NOMO-1 treated with DMSO at 0.1 percent for 48 hours (cell line): ENCODE measurements around the gene PHRF1.

Experiments
- DNase-seq: peaks from one replicate; lab custom pipeline; 2025; ENCODE audit not compliant: unreplicated experiment; lab: John Stamatoyannopoulos, UW

Gene PHRF1, protein sequence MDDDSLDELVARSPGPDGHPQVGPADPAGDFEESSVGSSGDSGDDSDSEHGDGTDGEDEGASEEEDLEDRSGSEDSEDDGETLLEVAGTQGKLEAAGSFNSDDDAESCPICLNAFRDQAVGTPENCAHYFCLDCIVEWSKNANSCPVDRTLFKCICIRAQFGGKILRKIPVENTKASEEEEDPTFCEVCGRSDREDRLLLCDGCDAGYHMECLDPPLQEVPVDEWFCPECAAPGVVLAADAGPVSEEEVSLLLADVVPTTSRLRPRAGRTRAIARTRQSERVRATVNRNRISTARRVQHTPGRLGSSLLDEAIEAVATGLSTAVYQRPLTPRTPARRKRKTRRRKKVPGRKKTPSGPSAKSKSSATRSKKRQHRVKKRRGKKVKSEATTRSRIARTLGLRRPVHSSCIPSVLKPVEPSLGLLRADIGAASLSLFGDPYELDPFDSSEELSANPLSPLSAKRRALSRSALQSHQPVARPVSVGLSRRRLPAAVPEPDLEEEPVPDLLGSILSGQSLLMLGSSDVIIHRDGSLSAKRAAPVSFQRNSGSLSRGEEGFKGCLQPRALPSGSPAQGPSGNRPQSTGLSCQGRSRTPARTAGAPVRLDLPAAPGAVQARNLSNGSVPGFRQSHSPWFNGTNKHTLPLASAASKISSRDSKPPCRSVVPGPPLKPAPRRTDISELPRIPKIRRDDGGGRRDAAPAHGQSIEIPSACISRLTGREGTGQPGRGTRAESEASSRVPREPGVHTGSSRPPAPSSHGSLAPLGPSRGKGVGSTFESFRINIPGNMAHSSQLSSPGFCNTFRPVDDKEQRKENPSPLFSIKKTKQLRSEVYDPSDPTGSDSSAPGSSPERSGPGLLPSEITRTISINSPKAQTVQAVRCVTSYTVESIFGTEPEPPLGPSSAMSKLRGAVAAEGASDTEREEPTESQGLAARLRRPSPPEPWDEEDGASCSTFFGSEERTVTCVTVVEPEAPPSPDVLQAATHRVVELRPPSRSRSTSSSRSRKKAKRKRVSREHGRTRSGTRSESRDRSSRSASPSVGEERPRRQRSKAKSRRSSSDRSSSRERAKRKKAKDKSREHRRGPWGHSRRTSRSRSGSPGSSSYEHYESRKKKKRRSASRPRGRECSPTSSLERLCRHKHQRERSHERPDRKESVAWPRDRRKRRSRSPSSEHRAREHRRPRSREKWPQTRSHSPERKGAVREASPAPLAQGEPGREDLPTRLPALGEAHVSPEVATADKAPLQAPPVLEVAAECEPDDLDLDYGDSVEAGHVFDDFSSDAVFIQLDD (N-terminal part only)

DNA sequence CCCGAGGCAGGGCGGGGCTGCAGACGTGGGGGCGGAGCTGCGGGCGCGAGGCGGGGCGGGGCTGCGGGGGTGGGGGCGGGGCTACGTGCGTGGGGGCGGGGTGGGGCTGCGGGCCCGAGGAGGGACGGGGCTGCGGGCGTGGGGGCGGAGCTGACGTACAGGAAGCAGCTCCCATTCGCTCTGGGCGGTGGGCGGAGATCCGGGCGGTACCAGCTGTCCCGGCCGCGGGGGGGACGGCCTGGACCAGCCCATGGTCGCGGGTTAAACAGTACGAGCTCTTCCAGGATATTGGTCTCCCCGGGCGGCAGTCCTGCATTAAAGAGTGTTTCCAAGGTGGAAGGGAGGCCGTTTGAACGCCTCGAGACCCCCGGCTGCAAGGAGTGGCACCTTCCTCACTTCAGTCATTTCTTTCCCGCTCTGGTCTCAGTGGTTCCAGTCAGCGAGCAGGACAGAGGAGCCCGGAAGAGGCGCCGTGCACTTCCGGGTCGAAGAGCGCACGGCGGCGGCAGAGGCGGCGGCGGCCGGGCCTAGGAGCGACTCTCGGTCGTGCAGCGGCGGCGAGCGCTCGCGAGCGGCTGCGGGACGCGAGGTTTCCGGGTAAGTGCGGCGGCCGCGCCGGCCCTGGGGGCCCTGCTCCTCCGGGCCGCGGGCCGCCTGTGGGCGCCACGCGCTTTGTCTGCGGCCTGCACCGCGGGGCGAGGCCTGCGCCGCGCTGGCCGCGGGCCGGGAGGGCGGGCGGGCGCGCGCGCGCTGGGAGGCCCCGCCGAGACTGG, at the start of gene PHRF1:
PHRF1 (plus strand) TSS at position 475 of the 773 bp plus-strand sequence. CDS start 5,043 bp downstream, outside the sequence.
- DNase-seq = peak; percentile 91

DNA sequence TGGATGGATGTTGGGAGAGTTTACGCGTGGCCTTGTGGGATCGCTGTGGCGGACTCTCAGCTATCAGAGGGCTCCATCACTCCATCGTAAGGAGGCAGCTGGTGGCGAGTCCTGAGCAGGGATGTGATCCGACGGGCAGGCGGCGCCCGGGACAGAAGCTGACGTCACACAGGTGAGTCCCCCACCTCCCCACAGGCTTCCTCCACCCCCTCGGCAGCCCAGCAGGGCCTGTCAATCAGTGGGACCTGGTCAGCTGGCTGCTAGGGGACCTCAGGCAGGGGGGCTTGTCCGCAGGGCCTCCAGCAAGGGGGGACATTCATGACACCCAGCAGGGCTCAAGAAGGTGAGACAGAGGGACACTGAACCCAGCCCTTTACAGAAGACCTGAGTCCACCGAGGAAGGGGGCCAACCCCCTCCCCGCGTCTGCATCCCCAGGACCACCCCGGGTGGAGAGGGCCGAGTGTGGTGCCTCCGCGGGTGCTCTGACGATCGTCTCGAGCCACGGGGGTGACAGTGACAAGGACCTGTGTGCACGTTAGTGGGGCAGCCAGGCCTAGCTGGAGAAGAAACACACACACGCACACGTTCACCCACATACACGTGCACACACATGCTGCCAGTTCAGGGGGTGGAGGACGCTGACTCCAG, 48.0 kb upstream of the PHRF1 start:
- no peak for DNase-seq

DNA sequence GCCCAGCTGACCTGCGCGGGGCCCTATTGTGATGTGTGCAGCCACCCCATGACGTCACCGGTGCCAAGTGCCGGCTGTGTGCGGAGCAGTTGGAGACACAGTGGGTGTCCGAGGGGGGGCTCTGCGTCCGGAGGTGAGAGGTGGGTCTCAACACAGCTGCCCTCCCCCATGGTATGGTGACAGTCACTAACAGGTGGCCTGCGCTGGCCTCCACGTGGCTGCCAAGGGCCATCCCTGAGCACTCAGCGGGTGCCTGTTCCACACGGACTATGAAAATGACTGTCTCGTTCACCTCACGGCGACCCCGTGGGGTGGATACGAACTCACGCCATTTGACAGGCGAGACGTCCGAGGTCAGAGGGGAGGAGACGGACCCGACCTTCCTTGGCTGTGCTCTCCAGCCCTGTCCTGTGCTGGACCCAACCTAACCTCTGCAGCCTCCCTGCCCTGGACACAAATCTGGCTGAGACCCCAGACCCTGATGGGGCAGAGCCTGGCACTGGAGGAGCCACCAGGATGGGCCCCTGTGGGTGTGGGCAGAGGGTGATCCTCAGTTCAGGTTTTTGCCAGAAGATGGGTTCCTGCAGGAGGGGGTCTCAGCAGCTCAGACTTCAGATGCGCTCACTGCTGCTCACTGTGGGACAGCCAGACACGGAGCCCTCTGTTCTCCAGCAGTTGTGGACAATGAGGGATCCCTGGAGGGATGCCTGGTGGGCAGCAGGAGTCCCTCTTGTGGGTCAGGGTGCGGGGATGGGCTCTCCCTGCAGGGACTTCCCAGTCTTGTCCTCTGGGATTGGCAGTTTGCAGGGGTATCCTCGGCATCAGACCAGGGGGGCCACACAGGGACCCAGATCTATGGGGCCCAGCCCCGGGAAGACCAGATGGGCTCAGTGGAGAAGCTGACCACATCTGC, 47.2 kb upstream of the PHRF1 start:
- DNase-seq = no peak

DNA sequence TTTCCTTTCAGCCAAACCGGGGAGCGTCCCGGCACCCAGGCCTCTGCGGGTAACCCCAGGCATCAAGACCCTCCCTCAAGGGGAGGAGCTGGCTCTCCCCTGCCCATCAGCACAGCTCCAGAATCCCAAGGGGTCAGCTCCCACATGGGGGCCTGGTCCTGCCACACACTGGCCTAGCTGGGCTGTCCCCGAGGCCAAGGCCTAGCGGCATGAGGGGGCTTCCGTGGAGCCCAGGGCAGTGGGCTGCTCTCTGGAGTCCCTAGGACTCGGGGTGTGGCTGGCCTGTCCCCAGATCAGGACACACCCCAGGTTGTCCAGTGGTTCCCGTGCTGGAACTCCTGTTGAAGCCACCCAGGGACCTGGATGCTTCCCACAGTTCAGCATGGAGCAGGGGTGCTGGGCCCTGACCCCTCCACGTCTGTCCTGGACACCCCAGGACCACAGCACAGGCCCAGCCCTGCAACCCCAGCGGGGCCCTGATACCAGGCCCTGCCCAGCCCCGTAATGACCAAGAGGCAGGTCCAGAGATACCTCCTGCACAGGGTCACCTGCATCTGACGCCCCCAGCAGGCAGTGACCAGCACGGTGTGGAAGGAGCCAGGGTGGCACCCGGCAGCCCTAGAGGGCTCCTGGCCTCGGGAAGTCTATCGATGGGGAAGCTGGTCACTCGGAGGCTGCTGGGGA, 46.4 kb upstream of the PHRF1 start:
- no peak for DNase-seq

DNA sequence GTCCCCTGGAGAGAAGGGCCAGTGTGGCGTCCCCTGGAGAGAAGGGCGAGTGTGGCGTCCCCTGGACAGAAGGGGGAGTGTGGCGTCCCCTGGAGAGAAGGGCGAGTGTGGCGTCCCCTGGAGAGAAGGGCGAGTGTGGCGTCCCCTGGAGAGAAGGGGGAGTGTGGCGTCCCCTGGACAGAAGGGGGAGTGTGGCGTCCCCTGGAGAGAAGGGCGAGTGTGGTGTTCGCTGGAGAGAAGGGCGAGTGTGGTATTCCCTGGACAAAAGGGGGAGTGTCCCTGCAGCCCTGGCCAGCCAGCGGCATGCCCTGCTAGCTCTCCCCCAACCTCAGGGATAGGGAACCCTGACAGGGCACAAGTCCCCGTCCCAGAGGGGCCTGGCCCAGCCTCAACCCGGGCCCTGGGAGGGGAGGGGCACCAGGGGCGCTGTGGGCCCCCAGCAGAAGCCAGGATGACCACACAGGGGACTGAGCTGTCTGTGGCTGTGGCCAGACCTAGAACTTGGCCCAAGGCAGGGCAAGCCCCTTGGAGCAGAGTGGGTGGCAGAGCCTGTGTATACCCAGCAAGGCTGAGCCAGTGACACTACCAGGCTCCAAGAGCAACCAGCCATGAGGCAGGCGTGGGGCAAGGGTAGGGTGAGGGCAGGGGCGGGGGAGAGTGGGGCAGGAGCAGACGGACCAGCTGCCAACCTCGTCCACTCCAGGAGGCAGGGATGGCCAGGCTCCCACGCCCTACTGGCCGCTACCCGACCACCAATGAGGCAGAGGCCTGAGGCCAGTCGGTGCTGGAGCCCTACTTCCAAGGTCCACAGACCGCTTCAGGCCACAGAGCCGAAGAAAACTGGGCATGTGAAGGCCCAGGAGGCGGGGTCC, 45.1 kb upstream of the PHRF1 start:
- no peak for DNase-seq

DNA sequence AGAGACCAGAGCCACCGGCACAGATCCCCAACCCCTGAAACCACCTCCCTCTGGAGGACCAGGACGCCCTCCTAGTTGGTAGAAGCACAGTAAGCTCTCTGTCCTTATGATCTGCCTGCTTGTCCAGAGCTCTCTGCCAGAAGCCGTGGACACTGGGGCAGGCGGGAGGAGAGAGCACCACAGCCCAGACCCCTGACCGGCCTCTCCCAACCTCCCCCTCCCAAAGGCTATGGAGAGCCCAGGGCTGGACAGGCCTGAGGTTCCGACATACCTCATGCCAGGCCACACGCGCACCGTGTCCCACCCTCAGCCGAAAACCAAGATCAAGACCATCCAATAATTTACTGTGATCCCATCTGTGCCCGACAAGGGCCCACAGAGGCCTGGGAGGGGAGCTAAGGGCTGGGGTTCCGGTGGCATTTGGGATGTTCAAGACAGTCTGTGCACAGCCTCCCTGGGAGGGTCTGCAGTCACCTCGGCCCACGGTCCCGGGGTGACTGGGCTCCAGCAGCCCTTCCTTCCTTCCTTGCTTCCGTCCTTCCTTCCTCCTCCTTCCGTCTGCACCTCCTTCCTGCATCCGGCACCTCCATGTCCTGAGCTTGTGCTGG, 44.2 kb upstream of the PHRF1 start:
- no peak for DNase-seq

DNA sequence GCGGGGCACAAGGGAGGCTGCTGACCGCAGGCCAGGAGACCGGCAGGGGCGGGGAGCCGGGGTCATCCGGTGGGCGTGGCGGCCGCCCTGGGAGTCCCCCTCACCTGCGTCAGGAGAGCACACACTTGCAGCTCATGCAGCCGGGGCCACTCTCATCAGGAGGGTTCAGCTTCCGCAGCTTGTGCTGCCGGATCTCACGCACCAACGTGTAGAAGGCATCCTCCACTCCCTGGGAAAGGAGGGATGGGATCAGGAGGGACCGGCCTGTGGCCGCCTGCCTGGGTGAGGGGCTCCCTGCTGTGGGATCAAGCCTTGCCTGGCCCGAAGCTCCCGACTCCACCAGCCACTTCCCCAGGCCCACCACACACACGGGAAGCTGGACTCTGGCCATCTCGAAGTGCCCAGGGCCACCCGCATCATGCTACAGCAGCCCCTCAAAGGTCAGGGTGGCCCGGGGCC, 43.7 kb upstream of the PHRF1 start:
- no peak for DNase-seq

DNA sequence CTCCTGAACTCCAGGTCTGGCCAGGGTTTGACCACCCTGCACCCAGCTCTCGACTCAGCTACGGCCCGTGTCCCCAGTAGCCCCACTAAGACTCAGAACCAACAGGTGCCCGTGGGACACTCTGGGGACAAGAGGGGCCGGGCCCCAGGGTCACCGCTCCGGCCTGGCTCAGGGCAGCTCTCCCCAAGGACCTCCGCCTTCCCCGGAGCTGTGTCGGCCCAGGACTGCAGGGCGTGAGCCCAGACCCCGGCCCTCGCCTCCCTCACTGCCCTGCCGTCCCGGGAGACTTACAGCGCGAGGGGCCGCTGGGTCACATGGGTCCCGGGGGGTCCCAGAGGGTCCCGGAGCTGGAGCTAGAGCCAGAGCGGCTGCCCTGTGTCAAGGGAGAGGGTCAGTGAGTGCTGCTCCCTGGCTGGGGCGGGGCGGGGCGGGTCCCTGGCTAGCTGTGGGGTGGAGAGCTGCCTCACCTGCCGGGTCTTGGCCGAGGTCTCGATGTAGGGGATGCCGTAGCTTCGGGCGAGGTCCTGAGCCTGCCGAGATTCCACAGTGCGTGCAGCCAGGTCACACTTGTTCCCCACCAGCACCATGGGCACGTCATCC, 43.2 kb upstream of the PHRF1 start:
- no peak for DNase-seq

DNA sequence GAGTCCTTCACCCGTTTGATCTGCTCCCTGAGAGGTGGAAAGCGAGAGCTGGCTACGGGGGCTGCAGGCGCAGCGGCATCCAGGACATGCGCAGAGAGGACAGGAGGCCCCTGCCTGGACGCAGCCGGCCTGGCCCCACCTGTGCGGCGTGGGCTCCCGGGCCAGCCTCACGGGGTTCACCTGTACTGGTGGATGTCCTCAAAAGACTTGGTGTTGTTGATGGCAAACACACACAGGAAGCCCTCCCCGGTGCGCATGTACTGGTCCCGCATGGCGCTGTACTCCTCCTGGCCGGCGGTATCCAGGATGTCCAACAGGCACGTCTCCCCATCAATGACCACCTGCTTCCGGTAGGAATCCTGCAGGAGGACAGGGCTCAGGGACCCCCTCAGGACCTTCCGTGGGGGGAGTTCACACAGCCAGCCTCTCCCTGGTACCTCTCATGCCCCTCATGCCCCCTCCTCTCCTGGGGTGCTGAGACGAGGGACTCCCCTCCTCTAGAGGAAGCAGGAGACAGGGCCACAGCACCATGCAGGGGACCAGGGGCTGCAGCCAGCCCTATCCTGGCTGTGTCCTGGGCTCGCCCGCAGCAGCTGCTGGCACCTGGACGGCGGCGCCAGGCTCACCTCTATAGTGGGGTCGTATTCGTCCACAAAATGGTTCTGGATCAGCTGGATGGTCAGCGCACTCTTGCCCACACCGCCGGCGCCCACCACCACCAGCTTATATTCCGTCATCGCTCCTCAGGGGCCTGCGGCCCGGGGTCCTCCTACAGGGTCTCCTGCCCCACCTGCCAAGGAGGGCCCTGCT, 42.5 kb upstream of the PHRF1 start:
- no peak for DNase-seq

DNA sequence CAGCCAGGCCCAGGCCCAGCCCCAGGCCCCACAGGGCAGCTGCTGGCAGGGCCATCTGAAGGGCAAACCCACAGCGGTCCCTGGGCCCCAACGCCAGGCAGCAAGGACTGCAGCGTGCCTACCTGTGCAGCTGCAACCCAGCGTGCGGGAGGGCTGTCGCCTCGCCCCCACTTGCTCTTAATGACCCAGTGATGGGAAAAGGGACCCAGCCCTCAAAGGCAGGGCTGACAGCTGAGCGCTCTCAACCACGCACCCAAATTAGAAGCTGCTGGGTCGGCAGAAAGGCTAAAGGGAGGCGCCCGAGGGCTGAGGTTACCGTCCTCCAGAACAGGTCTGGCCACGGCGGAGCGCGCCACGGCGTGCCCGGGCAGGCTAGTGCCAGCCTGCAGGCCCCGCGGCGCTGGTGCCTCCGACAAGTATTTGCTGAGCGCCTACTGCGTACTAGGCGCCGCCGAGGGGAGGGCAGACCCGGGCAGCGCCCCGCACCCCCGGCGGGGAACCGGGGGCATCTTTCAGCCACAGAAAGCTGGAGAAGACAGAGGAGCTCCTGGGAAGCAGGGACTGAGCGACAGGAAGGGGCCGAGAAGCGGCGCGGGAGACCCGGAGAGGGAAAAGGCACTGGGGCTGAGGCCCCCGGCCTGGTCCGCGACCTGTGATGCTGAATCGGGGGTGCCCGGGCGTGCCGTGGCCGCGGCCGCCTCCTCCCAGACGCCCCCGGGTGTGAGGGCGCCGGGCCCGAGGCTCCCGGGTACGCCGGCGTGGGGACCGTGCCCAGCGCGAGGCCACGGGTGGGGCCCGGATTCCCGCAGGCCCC, 41.7 kb upstream of the PHRF1 start:
- DNase-seq = no peak

DNA sequence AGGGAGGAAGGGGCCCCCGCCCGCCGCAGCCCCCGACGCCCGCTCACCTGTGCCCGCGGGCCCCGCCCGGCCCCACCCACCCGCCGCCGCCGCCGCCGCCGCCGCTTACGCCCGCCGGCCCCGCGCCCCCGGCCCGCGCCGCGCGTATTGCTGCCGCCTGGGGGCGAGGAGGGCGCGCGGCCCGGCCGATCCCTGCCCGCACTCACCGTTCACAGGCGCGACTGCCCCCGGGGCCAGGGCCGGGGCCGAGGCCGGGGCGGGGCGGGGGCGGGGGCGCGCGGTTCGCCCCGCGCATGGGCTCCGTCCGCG, 41.1 kb upstream of the PHRF1 start:
- DNase-seq = no peak

DNA sequence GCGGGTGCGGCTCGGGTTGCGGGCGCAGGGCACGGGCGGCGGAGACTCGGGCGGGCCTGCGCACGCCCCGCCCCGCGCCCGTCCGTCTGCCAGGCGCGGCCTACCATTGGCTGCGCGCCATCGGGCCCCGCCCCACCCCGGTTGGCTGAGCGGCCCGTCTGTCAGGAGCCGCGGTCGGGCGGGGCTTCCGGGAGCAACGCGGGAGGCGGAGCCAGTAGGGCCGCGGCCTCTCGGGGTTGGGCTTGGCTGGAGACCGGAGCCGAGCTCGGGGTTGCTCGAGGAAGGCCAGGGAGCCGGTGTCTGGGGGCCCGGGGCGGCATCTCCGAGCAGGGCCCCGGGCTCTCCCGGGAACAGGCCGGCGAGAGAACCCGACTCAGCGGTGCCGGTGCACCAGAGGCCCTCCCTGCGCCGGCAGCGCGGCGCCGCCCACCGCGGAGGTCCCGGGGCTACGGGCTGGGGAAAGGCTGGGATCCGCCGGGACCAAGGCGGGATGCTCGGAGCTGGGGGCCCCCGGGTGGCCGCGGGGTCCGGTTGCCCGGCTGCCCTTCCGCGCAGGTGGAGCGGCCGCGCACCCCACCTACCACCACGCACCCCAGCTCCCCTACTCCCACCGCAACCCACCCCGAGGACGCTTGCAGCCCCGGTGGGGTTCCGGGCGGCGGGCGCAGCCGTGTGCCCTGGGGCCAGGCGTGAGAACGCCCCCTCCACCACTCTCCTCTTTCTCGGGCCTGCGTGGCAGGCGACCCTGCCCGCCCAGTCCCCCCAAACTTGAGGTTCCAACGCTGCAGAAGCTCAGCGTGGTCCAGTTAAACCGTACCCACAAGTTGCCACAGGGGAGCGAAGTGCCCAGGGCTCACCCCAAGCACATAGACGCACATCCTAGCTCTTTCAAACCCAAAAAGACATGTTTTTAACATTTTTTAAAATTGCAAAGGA, 40.5 kb upstream of the PHRF1 start, which contains the start of gene HRAS:
HRAS (minus strand) TSS at position 58 of the 936 bp plus-strand sequence.
- DNase-seq = peak; percentile 91

DNA sequence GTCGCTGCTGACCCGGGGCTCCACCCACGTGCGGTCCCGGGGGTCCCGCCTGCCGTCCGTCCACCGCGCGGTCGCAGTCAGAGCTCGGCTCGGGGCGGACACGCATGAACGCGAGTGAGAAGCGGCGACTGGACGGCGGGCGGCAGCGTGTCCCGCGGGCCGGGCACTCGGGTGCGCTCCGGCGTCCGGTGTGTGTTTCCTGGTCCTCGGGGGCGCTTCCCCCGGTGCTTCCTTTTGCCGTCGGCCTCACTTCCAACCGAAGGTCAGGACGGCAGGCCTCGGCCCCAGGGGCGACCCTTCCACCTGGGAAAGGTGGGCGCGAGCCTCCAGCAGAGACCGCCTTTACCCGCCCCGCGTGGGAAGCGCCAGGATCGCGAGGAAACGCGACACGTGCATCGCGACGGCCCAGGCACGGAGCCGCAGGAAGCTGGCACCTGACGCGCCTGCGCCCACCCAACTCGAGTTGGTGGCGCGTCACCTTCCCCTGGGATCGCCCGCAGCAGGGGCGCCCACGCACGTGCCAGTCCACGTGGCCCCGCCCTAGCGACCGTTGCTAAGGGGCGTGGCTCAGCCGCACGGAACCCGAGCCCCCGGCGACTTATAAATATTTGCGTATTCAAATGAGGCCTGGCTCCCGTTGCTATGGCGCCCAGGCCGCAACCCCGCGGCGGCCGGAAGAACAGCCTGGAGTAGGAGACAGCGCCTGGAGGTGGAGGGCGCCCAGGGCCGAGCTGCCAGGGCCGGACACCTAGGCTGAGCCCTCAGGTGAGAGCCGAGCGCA, 39.2 kb upstream of the PHRF1 start, which contains the start of gene LRRC56:
LRRC56 (plus strand) TSS at position 687 of the 781 bp plus-strand sequence. CDS start 3,158 bp downstream, outside the sequence.
- peak; percentile 84 for DNase-seq
